ENCODE data around the gene TOLLIP.

DNA sequence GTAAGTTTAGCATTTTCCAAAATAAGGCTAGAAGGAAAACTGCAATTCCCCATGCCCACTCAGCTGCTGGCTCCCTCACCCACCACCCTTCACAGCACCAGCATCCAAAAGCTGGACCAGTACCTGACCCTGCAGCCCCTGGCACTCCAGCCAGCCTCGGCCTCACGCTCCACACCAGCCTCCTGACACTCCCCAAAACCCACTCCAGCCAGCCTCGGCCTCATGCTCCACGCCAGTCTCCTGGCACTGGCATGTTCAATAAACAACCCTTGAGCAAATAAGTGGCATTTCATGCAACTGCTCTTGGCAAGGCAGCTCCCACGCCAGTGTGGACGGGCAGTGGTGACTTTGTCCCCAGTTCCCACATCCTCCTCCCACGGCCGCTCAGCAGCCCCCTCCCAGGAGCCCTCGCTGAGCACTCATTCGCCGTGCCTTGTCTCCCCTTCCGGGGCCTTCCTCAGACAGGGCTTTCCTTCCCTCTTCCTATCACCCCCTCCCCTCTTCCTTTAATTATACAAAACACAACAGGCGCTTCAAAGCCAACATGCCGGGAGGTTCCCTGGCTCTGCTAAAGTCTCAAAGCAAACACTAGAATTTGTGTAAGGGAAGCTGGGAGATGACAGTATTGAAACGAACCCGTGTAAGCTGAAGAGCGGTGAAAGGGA is 6.8 kb downstream of the TOLLIP start:
- TF ChIP-seq POLR2AphosphoS5 (IDR thresholded peaks at IDR 0.05; ENCODE audit: borderline replicate concordance, low read depth, low read length): no peak
- no peak for TF ChIP-seq FOXP2 (optimal IDR thresholded peaks at IDR 0.05; ENCODE audit: control extremely low read depth, extremely low read length, insufficient read depth)
